B cell (primary cell): ENCODE results near the gene APH1A.

Experiments used
- EZH2 ChIP-seq: IDR thresholded peaks from 2 replicates; pipeline ENCODE4 v1.6.1; 2012; ENCODE audit warnings: borderline replicate concordance, low read depth, mild to moderate bottlenecking, moderate library complexity, low read length; ENCODE audit not compliant: insufficient read depth, poor library complexity, severe bottlenecking
- TF ChIP-seq, protein P1 (sequence below): fragments of 200-600 bp; IDR thresholded peaks from one replicate; pipeline ENCODE4 v1.8.0; 2022; ENCODE audit warnings: antibody characterized with exemption, mild to moderate bottlenecking

DNA sequence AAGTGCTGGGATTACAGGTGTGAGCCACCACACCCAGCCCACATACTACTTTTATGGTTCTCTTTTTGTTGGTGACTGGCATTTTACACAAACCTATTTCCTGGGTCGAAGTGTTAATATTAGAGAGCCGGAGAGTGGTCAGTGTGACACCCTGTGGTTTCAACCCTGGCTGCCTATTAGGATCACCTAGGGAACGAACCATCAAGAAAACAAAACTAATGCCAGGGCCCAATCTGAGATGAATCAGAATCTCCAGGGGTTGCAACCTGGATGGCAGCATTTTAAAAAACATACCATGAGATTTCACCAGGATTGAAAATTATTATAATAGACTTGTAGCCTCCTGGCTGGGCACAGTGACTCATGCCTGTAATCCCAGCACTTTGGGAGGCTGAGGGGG is 30.9 kb upstream of the APH1A start:
- TF ChIP-seq, protein P1, sequence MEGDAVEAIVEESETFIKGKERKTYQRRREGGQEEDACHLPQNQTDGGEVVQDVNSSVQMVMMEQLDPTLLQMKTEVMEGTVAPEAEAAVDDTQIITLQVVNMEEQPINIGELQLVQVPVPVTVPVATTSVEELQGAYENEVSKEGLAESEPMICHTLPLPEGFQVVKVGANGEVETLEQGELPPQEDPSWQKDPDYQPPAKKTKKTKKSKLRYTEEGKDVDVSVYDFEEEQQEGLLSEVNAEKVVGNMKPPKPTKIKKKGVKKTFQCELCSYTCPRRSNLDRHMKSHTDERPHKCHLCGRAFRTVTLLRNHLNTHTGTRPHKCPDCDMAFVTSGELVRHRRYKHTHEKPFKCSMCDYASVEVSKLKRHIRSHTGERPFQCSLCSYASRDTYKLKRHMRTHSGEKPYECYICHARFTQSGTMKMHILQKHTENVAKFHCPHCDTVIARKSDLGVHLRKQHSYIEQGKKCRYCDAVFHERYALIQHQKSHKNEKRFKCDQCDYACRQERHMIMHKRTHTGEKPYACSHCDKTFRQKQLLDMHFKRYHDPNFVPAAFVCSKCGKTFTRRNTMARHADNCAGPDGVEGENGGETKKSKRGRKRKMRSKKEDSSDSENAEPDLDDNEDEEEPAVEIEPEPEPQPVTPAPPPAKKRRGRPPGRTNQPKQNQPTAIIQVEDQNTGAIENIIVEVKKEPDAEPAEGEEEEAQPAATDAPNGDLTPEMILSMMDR: no peak
- no peak for TF ChIP-seq EZH2
